ENCODE measurements around the gene CDC25B. TPM values are rescaled to one million over a fixed set of nuclear protein-coding genes. Genes with fewer than 3 reads are reported as not detected.
A peak's percentile ranks its signal among the peaks of the same experiment; 100 is the strongest.

Gene CDC25B
- total and polyA plus RNA-seq, 2 of the 13 experiments (the other 11 are each of a cell fraction or from before 2014, with no cell fraction given): 14.5 to 19.4 TPM

DNA sequence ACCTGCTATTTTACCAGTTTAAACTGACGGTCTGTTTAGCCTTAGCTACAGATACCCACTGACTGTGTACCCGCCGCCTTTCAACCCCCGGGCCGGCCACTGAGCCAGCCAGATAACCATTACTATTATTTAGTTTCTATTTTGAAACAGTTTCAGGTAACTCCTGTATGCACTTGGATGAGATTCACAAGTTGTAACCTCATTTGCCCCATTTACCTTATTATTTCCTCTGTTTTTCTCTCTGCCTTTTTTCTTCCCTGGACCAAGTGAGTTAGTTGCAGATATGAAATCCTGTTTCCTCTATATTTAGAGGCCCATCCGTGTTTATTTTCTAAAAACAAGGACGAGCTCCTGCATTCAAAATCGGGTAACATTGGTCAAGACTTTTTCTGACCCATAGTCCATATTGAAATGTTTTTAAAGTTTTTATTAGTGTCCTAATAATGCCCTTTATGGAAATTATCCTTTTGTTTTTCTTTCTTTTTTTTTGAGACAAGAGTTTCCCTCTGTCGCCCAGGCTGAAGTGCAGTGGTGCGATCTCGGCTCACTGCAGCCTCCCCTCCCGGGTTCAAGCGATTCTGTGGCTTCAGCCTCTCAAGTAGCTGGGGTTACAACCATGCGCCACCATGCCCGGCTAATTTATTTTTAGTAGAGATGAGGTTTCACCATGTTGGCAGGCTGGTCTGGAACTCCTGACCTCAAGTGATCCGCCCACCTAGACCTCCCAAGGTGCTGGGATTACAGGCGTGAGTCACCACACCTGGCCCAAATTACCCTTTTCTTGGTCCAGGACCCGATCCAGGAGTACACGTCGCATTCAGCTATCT lies 25.0 kb downstream of the CDC25B start (continued):
- TF ChIP-seq, protein P1, sequence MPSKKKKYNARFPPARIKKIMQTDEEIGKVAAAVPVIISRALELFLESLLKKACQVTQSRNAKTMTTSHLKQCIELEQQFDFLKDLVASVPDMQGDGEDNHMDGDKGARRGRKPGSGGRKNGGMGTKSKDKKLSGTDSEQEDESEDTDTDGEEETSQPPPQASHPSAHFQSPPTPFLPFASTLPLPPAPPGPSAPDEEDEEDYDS (CRISPR knock-in tag; IDR thresholded peaks at IDR 0.05): no peak
- TF ChIP-seq ZBTB38 (CRISPR knock-in tag; IDR thresholded peaks at IDR 0.05) (peak; percentile 54; the same call in 1 of the 2 replicates), HNF4G (IDR thresholded peaks at IDR 0.05; ENCODE audit: borderline replicate concordance, low read depth, low read length) (no peak), HNF4G (CRISPR knock-in tag; IDR thresholded peaks at IDR 0.05; ENCODE audit: borderline replicate concordance, low read depth) (no peak), NR2F6 (IDR thresholded peaks at IDR 0.05) (no peak; the same call in 1 of the 2 replicates), NR2F6 (CRISPR knock-in tag; IDR thresholded peaks at IDR 0.05) (no peak), SMC3 (IDR thresholded peaks at IDR 0.05; ENCODE audit: low read length) (no peak), ZNF484 (CRISPR knock-in tag; IDR thresholded peaks at IDR 0.05; ENCODE audit: borderline replicate concordance, low read depth) (peak; percentile 80; the same call in 1 of the 2 replicates), NFKBIZ (CRISPR knock-in tag; IDR thresholded peaks at IDR 0.05) (no peak), RORA (CRISPR knock-in tag; IDR thresholded peaks at IDR 0.05) (no peak), NR2F1 (CRISPR knock-in tag; IDR thresholded peaks at IDR 0.05) (no peak), MYC (CRISPR knock-in tag; IDR thresholded peaks at IDR 0.05; ENCODE audit: borderline replicate concordance) (no peak), TIGD3 (CRISPR knock-in tag; IDR thresholded peaks at IDR 0.05; ENCODE audit: borderline replicate concordance) (no peak), RARA (CRISPR knock-in tag; IDR thresholded peaks at IDR 0.05) (no peak), KDM5A (IDR thresholded peaks at IDR 0.05; ENCODE audit: borderline replicate concordance, low read length) (peak; percentile 91), ZNF775 (CRISPR knock-in tag; IDR thresholded peaks at IDR 0.05; ENCODE audit: borderline replicate concordance) (0 out of 2 replicates have a peak, but pooled peaks have one; percentile 51), ZNF318 (CRISPR knock-in tag; IDR thresholded peaks at IDR 0.05) (no peak), PHF8 (CRISPR knock-in tag; IDR thresholded peaks at IDR 0.05) (no peak)
- TF ChIP-seq, protein P2, sequence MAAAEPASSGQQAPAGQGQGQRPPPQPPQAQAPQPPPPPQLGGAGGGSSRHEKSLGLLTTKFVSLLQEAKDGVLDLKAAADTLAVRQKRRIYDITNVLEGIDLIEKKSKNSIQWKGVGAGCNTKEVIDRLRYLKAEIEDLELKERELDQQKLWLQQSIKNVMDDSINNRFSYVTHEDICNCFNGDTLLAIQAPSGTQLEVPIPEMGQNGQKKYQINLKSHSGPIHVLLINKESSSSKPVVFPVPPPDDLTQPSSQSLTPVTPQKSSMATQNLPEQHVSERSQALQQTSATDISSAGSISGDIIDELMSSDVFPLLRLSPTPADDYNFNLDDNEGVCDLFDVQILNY (CRISPR knock-in tag; conservative IDR thresholded peaks at IDR 0.05): no peak

Data from HepG2 (cell line).